Gastrocnemius medialis (tissue), 4 donors: Measurements from ENCODE around the gene PDGFC. TPM values are rescaled to one million over a fixed set of nuclear protein-coding genes. Genes with fewer than 3 reads are reported as not detected.
A peak's percentile ranks its signal among the peaks of the same experiment; 100 is the strongest.

Experiments used
- ATAC-seq, 2 donors: fragments of 150-250 bp; one replicate each; pipeline ENCODE4 v1.9.1; 2016
- DNase-seq, 2 donors: peaks; one replicate each; pipeline ENCODE4 v3.0.0-alpha.2; 2019
- H3K27ac ChIP-seq, 4 donors: fragments of 200-600 bp; sonication (generic); 1 replicate in 1 of 4; 2 replicates in 3 of 4; pipeline ENCODE4 v1.5.1; 2016 to 2018; ENCODE audit warnings: mild to moderate bottlenecking in 2 of 4, moderate library complexity in 1 of 4
- H3K27me3 ChIP-seq, 3 donors: fragments of 200-600 bp; sonication (generic) in 2 of 3; 1 replicate in 1 of 3; 2 replicates in 2 of 3; pipeline versions ENCODE4 v1.5.1 to v1.6.0; 2016 to 2019; ENCODE audit warnings: mild to moderate bottlenecking in 1 of 3, moderate library complexity in 1 of 3
- H3K36me3 ChIP-seq, 2 donors: fragments of 200-600 bp; sonication (generic) in 1 of 2; one replicate each; pipeline ENCODE4 v1.5.1; 2017 to 2018
- H3K4me1 ChIP-seq, 2 donors: fragments of 200-600 bp; sonication (generic) in 1 of 2; one replicate each; pipeline ENCODE4 v1.5.1; 2016 to 2017; ENCODE audit warnings: mild to moderate bottlenecking in 2 of 2
- H3K4me3 ChIP-seq, 4 donors: fragments of 200-600 bp; sonication (generic) in 3 of 4; 1 replicate in 1 of 4; 2 replicates in 3 of 4; pipeline ENCODE4 v1.5.1; 2016 to 2019; ENCODE audit warnings: mild to moderate bottlenecking in 2 of 4
- H3K9me3 ChIP-seq, 3 donors: fragments of 200-600 bp; sonication (generic) in 2 of 3; 1 replicate in 1 of 3; 2 replicates in 2 of 3; pipeline ENCODE4 v1.5.1; 2016 to 2019
- POLR2A ChIP-seq, 2 donors: fragments of 450-650 bp; IDR thresholded peaks; one replicate each; pipeline ENCODE4 v1.6.1; 2017; ENCODE audit warnings: antibody characterized with exemption in 2 of 2, mild to moderate bottlenecking in 2 of 2, moderate library complexity in 2 of 2
- in situ Hi-C, 4 donors: fragments of 200-750 bp; cut with MboI; loops; one replicate each; pipeline versions ENCODE4 v1.15.0 to v1.8.0; 2017; ENCODE audit warnings: low sequenced_read_pairs in 4 of 4
- intact Hi-C: fragments of 100-400 bp; cut with DNase I; formaldehyde crosslinking; loops from one replicate; pipeline ENCODE4 v1.15.1; 2023; ENCODE audit warnings: low total_unique reads
- total RNA-seq, 4 donors: library from RNA; depleted of rRNA; stranded (reverse); fragments of >200 nt; gene quantifications; one replicate each; pipeline versions ENCODE4 v1.1.0 to v1.2.3, GENCODE V29; 2016
- TF ChIP-seq, protein P1 (sequence below), 5 experiments: fragments of 450-650 bp in 3 of 5; fragments of 200-600 bp in 2 of 5; sonication (generic) in 2 of 5; IDR thresholded peaks in 4 of 5; conservative IDR thresholded peaks in 1 of 5; 1 replicate in 4 of 5; 2 replicates in 1 of 5; pipeline ENCODE4 v1.5.1; 2016 to 2019; ENCODE audit warnings: antibody characterized with exemption in 5 of 5, mild to moderate bottlenecking in 3 of 5, moderate library complexity in 3 of 5

PDGFC gene
- total RNA-seq, 4 donors from 2014 or later = 4.4 to 10.7 (median 6.3) TPM

- no peak for DNase-seq
- peak; percentile 45 to 46 for ATAC-seq
- Histone ChIP-seq H3K36me3 (no peaks in the 10 kb centered on the region), H3K4me1 (peaks cover 17 to 20% of the 10 kb centered on the region in 2 donors), H3K27me3 (no peaks in the 10 kb centered on the region), H3K4me3 (peak overlapping the region in 1 of 4 donors; percentile 10), H3K27ac (no peak overlapping the region), H3K9me3 (no peaks in the 10 kb centered on the region)
- in situ Hi-C loops (loop anchor here in 1 of 4 donors (25.0 kb wide), 1 partner anchor 167 kb away; the partner anchor contains the start of gene PDGFC), intact Hi-C loops (no loop called here)
- no peak for TF ChIP-seq POLR2A (IDR thresholded peaks at IDR 0.05)
- TF ChIP-seq, protein P1, sequence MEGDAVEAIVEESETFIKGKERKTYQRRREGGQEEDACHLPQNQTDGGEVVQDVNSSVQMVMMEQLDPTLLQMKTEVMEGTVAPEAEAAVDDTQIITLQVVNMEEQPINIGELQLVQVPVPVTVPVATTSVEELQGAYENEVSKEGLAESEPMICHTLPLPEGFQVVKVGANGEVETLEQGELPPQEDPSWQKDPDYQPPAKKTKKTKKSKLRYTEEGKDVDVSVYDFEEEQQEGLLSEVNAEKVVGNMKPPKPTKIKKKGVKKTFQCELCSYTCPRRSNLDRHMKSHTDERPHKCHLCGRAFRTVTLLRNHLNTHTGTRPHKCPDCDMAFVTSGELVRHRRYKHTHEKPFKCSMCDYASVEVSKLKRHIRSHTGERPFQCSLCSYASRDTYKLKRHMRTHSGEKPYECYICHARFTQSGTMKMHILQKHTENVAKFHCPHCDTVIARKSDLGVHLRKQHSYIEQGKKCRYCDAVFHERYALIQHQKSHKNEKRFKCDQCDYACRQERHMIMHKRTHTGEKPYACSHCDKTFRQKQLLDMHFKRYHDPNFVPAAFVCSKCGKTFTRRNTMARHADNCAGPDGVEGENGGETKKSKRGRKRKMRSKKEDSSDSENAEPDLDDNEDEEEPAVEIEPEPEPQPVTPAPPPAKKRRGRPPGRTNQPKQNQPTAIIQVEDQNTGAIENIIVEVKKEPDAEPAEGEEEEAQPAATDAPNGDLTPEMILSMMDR (IDR thresholded peaks at IDR 0.05 in 4 of 5, conservative IDR thresholded peaks at IDR 0.05 in 1 of 5) = no peak
These were observed 176.7 kb downstream of the PDGFC start for GRCh38 chr4:156794863-156795262.

- TF ChIP-seq, protein P1 (IDR thresholded peaks at IDR 0.05 in 4 of 5, conservative IDR thresholded peaks at IDR 0.05 in 1 of 5) = no peak
- no peak for TF ChIP-seq POLR2A (IDR thresholded peaks at IDR 0.05)
- Histone ChIP-seq H3K4me1 (peaks cover 17 to 20% of the 10 kb centered on the region in 2 donors), H3K27ac (no peak overlapping the region), H3K27me3 (no peaks in the 10 kb centered on the region), H3K9me3 (no peaks in the 10 kb centered on the region), H3K4me3 (no peak overlapping the region), H3K36me3 (no peaks in the 10 kb centered on the region)
- ATAC-seq = no peak
- no peak for DNase-seq
- in situ Hi-C loops (loop anchor here in 1 of 4 donors (25.0 kb wide), 1 partner anchor 170 kb away; the partner anchor contains the start of gene PDGFC), intact Hi-C loops (no loop called here)
These were observed 179.0 kb downstream of the PDGFC start for GRCh38 chr4:156792462-156793085.

GRCh38 chr4:156790866-156791265 lies 180.7 kb downstream of the PDGFC start:
- TF ChIP-seq, protein P1 (IDR thresholded peaks at IDR 0.05 in 4 of 5, conservative IDR thresholded peaks at IDR 0.05 in 1 of 5) = no peak
- TF ChIP-seq POLR2A (IDR thresholded peaks at IDR 0.05) = no peak
- Histone ChIP-seq H3K9me3 (no peaks in the 10 kb centered on the region), H3K4me3 (no peak overlapping the region), H3K27me3 (no peaks in the 10 kb centered on the region), H3K4me1 (peaks cover 17 to 23% of the 10 kb centered on the region in 2 donors), H3K36me3 (no peaks in the 10 kb centered on the region), H3K27ac (no peak overlapping the region)
- intact Hi-C loops = no loop called here
- ATAC-seq (no peak), DNase-seq (no peak)
- in situ Hi-C loops = loop anchor here in 1 of 4 donors (25.0 kb wide), 1 partner anchor 171 kb away; the partner anchor contains the start of gene PDGFC

DNA sequence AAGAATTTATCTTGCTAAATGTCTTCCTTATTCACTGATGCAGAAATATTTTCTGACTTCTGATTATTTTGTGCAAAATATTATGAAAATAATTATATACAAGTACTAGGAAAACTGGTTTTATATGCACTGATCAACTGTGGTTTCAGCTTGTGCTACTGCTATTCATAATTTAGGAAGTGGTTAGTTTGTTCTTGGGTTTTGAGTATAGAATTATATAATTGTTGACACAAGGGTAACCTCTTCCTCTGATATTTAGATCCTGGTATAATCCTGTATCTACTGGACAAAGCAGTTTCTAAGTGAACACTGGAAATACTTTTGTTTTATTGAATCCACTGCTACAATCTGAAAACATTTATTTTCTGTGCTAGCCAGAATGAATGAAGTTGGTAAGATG lies 182.8 kb downstream of the PDGFC start:
- in situ Hi-C loops = loop anchor here in 1 of 4 donors (25.0 kb wide), 1 partner anchor 174 kb away; the partner anchor contains the start of gene PDGFC
- peaks cover 1 to 3% of the 10 kb centered on the region in 2 donors for H3K4me1 ChIP-seq
- H3K36me3 ChIP-seq = no peaks in the 10 kb centered on the region
- H3K4me3 ChIP-seq = no peak overlapping the region
- no peaks in the 10 kb centered on the region for H3K27me3 ChIP-seq
- no peak for DNase-seq
- no peak for ATAC-seq
- TF ChIP-seq, protein P1 (IDR thresholded peaks at IDR 0.05 in 4 of 5, conservative IDR thresholded peaks at IDR 0.05 in 1 of 5) = no peak
- TF ChIP-seq POLR2A (IDR thresholded peaks at IDR 0.05) = no peak
- intact Hi-C loops = no loop called here
- H3K9me3 ChIP-seq = no peaks in the 10 kb centered on the region
- H3K27ac ChIP-seq = no peak overlapping the region
